Measurements from ENCODE around the gene JUND.

Gene JUND

GRCh38 chr19:18274219-18274780, 7.1 kb downstream of the JUND start, which contains the start of gene IQCN:
Gene IQCN, minus strand, starts transcription at chr19:18274452. Its CDS starts 4,974 bp downstream, at chr19:18269478.
- H3K4me2 ChIP-seq (ENCODE audit: low read length), result peak within 1 kb of the TSS; percentile 64
- peak within 1 kb of the TSS; percentile 47 for H3K9ac ChIP-seq (ENCODE audit: low read depth, low read length)
- no peaks in the 10 kb centered on the region for H3K9me3 ChIP-seq (replicated peaks; ENCODE audit: low read length)
- H3K36me3 ChIP-seq (ENCODE audit: insufficient read depth, low read length), result peaks cover 14% of the 10 kb centered on the region
- peak within 1 kb of the TSS; percentile 19 for H3K4me3 ChIP-seq (ENCODE audit: low read length)
- H3K4me1 ChIP-seq (ENCODE audit: control insufficient read depth, insufficient read depth, low read length), result peaks cover 33% of the 10 kb centered on the region
- no peaks in the 10 kb centered on the region for H3K27me3 ChIP-seq (ENCODE audit: control insufficient read depth, insufficient read depth, low read length)

GRCh38 chr19:18273561-18274218, 7.7 kb downstream of the JUND start:
- no peak overlapping the region for H3K9ac ChIP-seq (ENCODE audit: low read depth, low read length)
- H3K9me3 ChIP-seq (replicated peaks; ENCODE audit: low read length), result no peaks in the 10 kb centered on the region
- H3K4me1 ChIP-seq (ENCODE audit: control insufficient read depth, insufficient read depth, low read length), result peaks cover 28% of the 10 kb centered on the region
- H3K27me3 ChIP-seq (ENCODE audit: control insufficient read depth, insufficient read depth, low read length), result no peaks in the 10 kb centered on the region
- no peak overlapping the region for H3K4me3 ChIP-seq (ENCODE audit: low read length)
- peaks cover 9% of the 10 kb centered on the region for H3K36me3 ChIP-seq (ENCODE audit: insufficient read depth, low read length)
- no peak overlapping the region for H3K4me2 ChIP-seq (ENCODE audit: low read length)

- no peak overlapping the region for H3K4me2 ChIP-seq (ENCODE audit: low read length)
- H3K27me3 ChIP-seq (ENCODE audit: control insufficient read depth, insufficient read depth, low read length), result no peaks in the 10 kb centered on the region
- H3K4me3 ChIP-seq (ENCODE audit: low read length), result no peak overlapping the region
- H3K36me3 ChIP-seq (ENCODE audit: insufficient read depth, low read length), result no peaks in the 10 kb centered on the region
- no peaks in the 10 kb centered on the region for H3K9me3 ChIP-seq (replicated peaks; ENCODE audit: low read length)
- no peak overlapping the region for H3K9ac ChIP-seq (ENCODE audit: low read depth, low read length)
- H3K4me1 ChIP-seq (ENCODE audit: control insufficient read depth, insufficient read depth, low read length), result peaks cover 19% of the 10 kb centered on the region
Observed at GRCh38 chr19:18271433-18271841, 10.0 kb downstream of the JUND start.

GRCh38 chr19:18270326-18270725, 11.1 kb downstream of the JUND start:
- Histone ChIP-seq H3K27me3 (ENCODE audit: control insufficient read depth, insufficient read depth, low read length) (no peaks in the 10 kb centered on the region), H3K4me3 (ENCODE audit: low read length) (no peak overlapping the region), H3K4me2 (ENCODE audit: low read length) (no peak overlapping the region), H3K4me1 (ENCODE audit: control insufficient read depth, insufficient read depth, low read length) (peaks cover 13% of the 10 kb centered on the region), H3K9ac (ENCODE audit: low read depth, low read length) (no peak overlapping the region), H3K9me3 (replicated peaks; ENCODE audit: low read length) (no peaks in the 10 kb centered on the region), H3K36me3 (ENCODE audit: insufficient read depth, low read length) (peaks cover 4% of the 10 kb centered on the region)

- no peaks in the 10 kb centered on the region for H3K9me3 ChIP-seq (replicated peaks; ENCODE audit: low read length)
- no peak overlapping the region for H3K4me2 ChIP-seq (ENCODE audit: low read length)
- no peak overlapping the region for H3K4me3 ChIP-seq (ENCODE audit: low read length)
- no peak overlapping the region for H3K9ac ChIP-seq (ENCODE audit: low read depth, low read length)
- H3K36me3 ChIP-seq (ENCODE audit: insufficient read depth, low read length), result peaks cover 4% of the 10 kb centered on the region
- no peaks in the 10 kb centered on the region for H3K27me3 ChIP-seq (ENCODE audit: control insufficient read depth, insufficient read depth, low read length)
- H3K4me1 ChIP-seq (ENCODE audit: control insufficient read depth, insufficient read depth, low read length), result peaks cover 1% of the 10 kb centered on the region
Observed at GRCh38 chr19:18269070-18269723, 12.2 kb downstream of the JUND start.

GRCh38 chr19:18266771-18267686, 14.4 kb downstream of the JUND start:
- Histone ChIP-seq H3K4me1 (ENCODE audit: control insufficient read depth, insufficient read depth, low read length) (no peaks in the 10 kb centered on the region), H3K9ac (ENCODE audit: low read depth, low read length) (no peak overlapping the region), H3K4me2 (ENCODE audit: low read length) (no peak overlapping the region), H3K9me3 (replicated peaks; ENCODE audit: low read length) (no peaks in the 10 kb centered on the region), H3K36me3 (ENCODE audit: insufficient read depth, low read length) (peaks cover 4% of the 10 kb centered on the region), H3K27me3 (ENCODE audit: control insufficient read depth, insufficient read depth, low read length) (no peaks in the 10 kb centered on the region), H3K4me3 (ENCODE audit: low read length) (no peak overlapping the region)

GRCh38 chr19:18265582-18265981, 15.8 kb downstream of the JUND start:
- Histone ChIP-seq H3K4me3 (ENCODE audit: low read length) (no peak overlapping the region), H3K27me3 (ENCODE audit: control insufficient read depth, insufficient read depth, low read length) (no peaks in the 10 kb centered on the region), H3K4me2 (ENCODE audit: low read length) (no peak overlapping the region), H3K9ac (ENCODE audit: low read depth, low read length) (no peak overlapping the region), H3K4me1 (ENCODE audit: control insufficient read depth, insufficient read depth, low read length) (no peaks in the 10 kb centered on the region), H3K36me3 (ENCODE audit: insufficient read depth, low read length) (peaks cover 4% of the 10 kb centered on the region), H3K9me3 (replicated peaks; ENCODE audit: low read length) (no peaks in the 10 kb centered on the region)

GRCh38 chr19:18264971-18265540, 16.4 kb downstream of the JUND start:
- Histone ChIP-seq H3K27me3 (ENCODE audit: control insufficient read depth, insufficient read depth, low read length) (no peaks in the 10 kb centered on the region), H3K4me3 (ENCODE audit: low read length) (no peak overlapping the region), H3K4me1 (ENCODE audit: control insufficient read depth, insufficient read depth, low read length) (no peaks in the 10 kb centered on the region), H3K4me2 (ENCODE audit: low read length) (no peak overlapping the region), H3K9me3 (replicated peaks; ENCODE audit: low read length) (no peaks in the 10 kb centered on the region), H3K9ac (ENCODE audit: low read depth, low read length) (no peak overlapping the region), H3K36me3 (ENCODE audit: insufficient read depth, low read length) (peaks cover 4% of the 10 kb centered on the region)

- H3K4me1 ChIP-seq (ENCODE audit: control insufficient read depth, insufficient read depth, low read length), result no peaks in the 10 kb centered on the region
- H3K27me3 ChIP-seq (ENCODE audit: control insufficient read depth, insufficient read depth, low read length), result peaks cover under 1% of the 10 kb centered on the region
- no peak overlapping the region for H3K9ac ChIP-seq (ENCODE audit: low read depth, low read length)
- H3K4me3 ChIP-seq (ENCODE audit: low read length), result no peak overlapping the region
- no peaks in the 10 kb centered on the region for H3K9me3 ChIP-seq (replicated peaks; ENCODE audit: low read length)
- peaks cover 4% of the 10 kb centered on the region for H3K36me3 ChIP-seq (ENCODE audit: insufficient read depth, low read length)
- no peak overlapping the region for H3K4me2 ChIP-seq (ENCODE audit: low read length)
Observed at GRCh38 chr19:18264137-18264854, 17.1 kb downstream of the JUND start.

GRCh38 chr19:18263324-18264136, 17.9 kb downstream of the JUND start:
- no peaks in the 10 kb centered on the region for H3K4me1 ChIP-seq (ENCODE audit: control insufficient read depth, insufficient read depth, low read length)
- H3K4me3 ChIP-seq (ENCODE audit: low read length), result no peak overlapping the region
- H3K9me3 ChIP-seq (replicated peaks; ENCODE audit: low read length), result no peaks in the 10 kb centered on the region
- H3K27me3 ChIP-seq (ENCODE audit: control insufficient read depth, insufficient read depth, low read length), result peaks cover 8% of the 10 kb centered on the region
- no peak overlapping the region for H3K4me2 ChIP-seq (ENCODE audit: low read length)
- peaks cover 4% of the 10 kb centered on the region for H3K36me3 ChIP-seq (ENCODE audit: insufficient read depth, low read length)
- no peak overlapping the region for H3K9ac ChIP-seq (ENCODE audit: low read depth, low read length)

Data from skeletal muscle satellite cell (primary cell).